Activated effector memory CD4-positive, alpha-beta T cell treated with anti-CD3 and anti-CD28 coated beads, Interleukin-2, amount 50 U/mL, for 16 hours (primary cell): ENCODE results near the gene TMEM132D.

Experiments used
- DNase-seq: peaks from one replicate; pipeline ENCODE4 v3.0.0-alpha.2; 2020

Gene TMEM132D

GRCh38 chr12:129871991-129872972 lies 31.5 kb downstream of the TMEM132D start:
- no peak for DNase-seq

GRCh38 chr12:129870796-129871195 lies 33.0 kb downstream of the TMEM132D start:
- DNase-seq: no peak

GRCh38 chr12:129870136-129870535 lies 33.7 kb downstream of the TMEM132D start:
- DNase-seq: no peak

GRCh38 chr12:129868575-129868974 lies 35.2 kb downstream of the TMEM132D start:
- DNase-seq: no peak

- no peak for DNase-seq
Observed at GRCh38 chr12:129863938-129864337, 39.9 kb downstream of the TMEM132D start.

- no peak for DNase-seq
Observed at GRCh38 chr12:129862561-129863175, 41.2 kb downstream of the TMEM132D start.

- no peak for DNase-seq
Observed at GRCh38 chr12:129861951-129862350, 41.9 kb downstream of the TMEM132D start.

GRCh38 chr12:129854591-129854990 lies 49.2 kb downstream of the TMEM132D start:
- no peak for DNase-seq

- no peak for DNase-seq
Observed at GRCh38 chr12:129851296-129851695, 52.5 kb downstream of the TMEM132D start.

- no peak for DNase-seq
Observed at GRCh38 chr12:129848876-129849275, 54.9 kb downstream of the TMEM132D start.

- DNase-seq: no peak
Observed at GRCh38 chr12:129847063-129847462, 56.8 kb downstream of the TMEM132D start.

GRCh38 chr12:129844662-129845220 lies 59.1 kb downstream of the TMEM132D start:
- no peak for DNase-seq

GRCh38 chr12:129841251-129841650 lies 62.6 kb downstream of the TMEM132D start:
- no peak for DNase-seq

GRCh38 chr12:129840145-129840884 lies 63.5 kb downstream of the TMEM132D start:
- DNase-seq: no peak

GRCh38 chr12:129839679-129840078 lies 64.1 kb downstream of the TMEM132D start:
- no peak for DNase-seq

- DNase-seq: no peak
Observed at GRCh38 chr12:129831294-129831693, 72.5 kb downstream of the TMEM132D start.

- DNase-seq: no peak
Observed at GRCh38 chr12:129830796-129831195, 73.0 kb downstream of the TMEM132D start.

- DNase-seq: no peak
Observed at GRCh38 chr12:129827866-129828384, 75.9 kb downstream of the TMEM132D start.

- no peak for DNase-seq
Observed at GRCh38 chr12:129827102-129827865, 76.5 kb downstream of the TMEM132D start.

- DNase-seq: no peak
Observed at GRCh38 chr12:129826273-129826672, 77.6 kb downstream of the TMEM132D start.

- no peak for DNase-seq
Observed at GRCh38 chr12:129825316-129825715, 78.5 kb downstream of the TMEM132D start.

GRCh38 chr12:129821964-129822363 lies 81.9 kb downstream of the TMEM132D start:
- DNase-seq: no peak
